Smooth muscle cell (in vitro differentiated cells): Measurements from ENCODE around the gene KCNJ8. TPM values are rescaled to one million over a fixed set of nuclear protein-coding genes. Genes with fewer than 3 reads are reported as not detected.

ENCODE experiments used
- DNase-seq: peaks from one replicate; lab custom pipeline; 2025; ENCODE audit not compliant: unreplicated experiment; lab: John Stamatoyannopoulos, UW
- H2AFZ ChIP-seq: fragments of 200-600 bp; sonication (generic); 2 replicates; pipeline ENCODE4 v1.6.0; 2016; ENCODE audit warnings: antibody characterized with exemption, low read depth, mild to moderate bottlenecking
- H3F3A ChIP-seq: fragments of 200-600 bp; sonication (generic); 2 replicates; pipeline ENCODE4 v1.6.0; 2017; ENCODE audit warnings: antibody characterized with exemption, low read depth
- H3K27ac ChIP-seq: fragments of 200-600 bp; sonication (generic); 2 replicates; pipeline ENCODE4 v1.5.1; 2016; ENCODE audit warnings: low read depth, mild to moderate bottlenecking
- H3K27me3 ChIP-seq: fragments of 200-600 bp; sonication (generic); 2 replicates; pipeline ENCODE4 v1.6.1; 2016; ENCODE audit warnings: low read depth, mild to moderate bottlenecking
- H3K36me3 ChIP-seq: fragments of 200-600 bp; sonication (generic); 2 replicates; pipeline ENCODE4 v1.5.1; 2016; ENCODE audit warnings: low read depth
- H3K4me1 ChIP-seq: fragments of 200-600 bp; sonication (generic); 2 replicates; pipeline ENCODE4 v1.5.1; 2016; ENCODE audit warnings: low read depth
- H3K4me2 ChIP-seq: fragments of 200-600 bp; sonication (generic); 2 replicates; pipeline ENCODE4 v1.6.0; 2016; ENCODE audit warnings: mild to moderate bottlenecking
- H3K4me3 ChIP-seq: fragments of 200-600 bp; sonication (generic); 2 replicates; pipeline ENCODE4 v1.5.1; 2016; ENCODE audit warnings: mild to moderate bottlenecking
- H3K79me2 ChIP-seq: fragments of 200-600 bp; sonication (generic); 2 replicates; pipeline ENCODE4 v1.6.0; 2016; ENCODE audit warnings: low read depth, mild to moderate bottlenecking
- H3K9ac ChIP-seq: fragments of 200-600 bp; sonication (generic); 2 replicates; pipeline ENCODE4 v1.6.0; 2016; ENCODE audit warnings: low read depth
- H3K9me3 ChIP-seq: fragments of 200-600 bp; sonication (generic); replicated peaks from 2 replicates; pipeline ENCODE4 v1.5.1; 2016; ENCODE audit warnings: low read depth
- H4K20me1 ChIP-seq: fragments of 200-600 bp; sonication (generic); 2 replicates; pipeline ENCODE4 v1.6.0; 2016; ENCODE audit warnings: low read depth
- CTCF ChIP-seq: fragments of 200-600 bp; sonication (generic); IDR thresholded peaks from 2 replicates; pipeline ENCODE4 v1.5.1; 2017; ENCODE audit warnings: borderline replicate concordance, mild to moderate bottlenecking, antibody characterized with exemption; ENCODE audit not compliant: insufficient read depth, poor library complexity, severe bottlenecking
- WGBS: methylation state at CpG from one replicate; pipeline ENCODE4 v1.1.7; 2016; ENCODE audit warnings: low lambda C conversion rate; 5-methylcytosine and 5-hydroxymethylcytosine counted together
- polyA plus RNA-seq: library from polyadenylated mRNA; unstranded; fragments of >200 nt; fragmentation: Nextera tagmentation; extraction: Ambion mirVana; gene quantifications from 2 replicates; pipeline ENCODE4 v1.2.1, GENCODE V29; 2016
- total RNA-seq: library from RNA; depleted of rRNA; stranded (reverse); fragments of >200 nt; gene quantifications from 2 replicates; pipeline ENCODE4 v1.2.3, GENCODE V29; 2014

The KCNJ8 gene
- total and polyA plus RNA-seq, 2 experiments from 2014 or later = not detected

- TF ChIP-seq CTCF = no peak
- DNase-seq = no peak
- Histone ChIP-seq H3F3A (no peaks in the 10 kb centered on the region), H3K4me1 (peaks cover 11% of the 10 kb centered on the region), H3K9me3 (no peaks in the 10 kb centered on the region), H3K4me3 (no peak overlapping the region), H3K4me2 (no peak overlapping the region), H3K36me3 (no peaks in the 10 kb centered on the region), H3K27ac (no peak overlapping the region), H3K27me3 (peaks cover 13% of the 10 kb centered on the region), H3K79me2 (no peaks in the 10 kb centered on the region), H3K9ac (no peak overlapping the region), H2AFZ (no peak overlapping the region), H4K20me1 (no peaks in the 10 kb centered on the region)
- WGBS = 73% methylated on average over 2 of the region's 2 CpGs
Measured at GRCh38 chr12:21769307-21769706, 5.2 kb downstream of the KCNJ8 start.

- Histone ChIP-seq H4K20me1 (no peaks in the 10 kb centered on the region), H3K27ac (no peak overlapping the region), H3K4me1 (no peaks in the 10 kb centered on the region), H3K36me3 (no peaks in the 10 kb centered on the region), H2AFZ (no peak overlapping the region), H3F3A (no peaks in the 10 kb centered on the region), H3K79me2 (no peaks in the 10 kb centered on the region), H3K4me2 (no peak overlapping the region), H3K9ac (no peak overlapping the region), H3K4me3 (no peak overlapping the region), H3K27me3 (no peaks in the 10 kb centered on the region), H3K9me3 (no peaks in the 10 kb centered on the region)
- TF ChIP-seq CTCF = no peak
- no peak for DNase-seq
- 91% methylated on average over 2 of the region's 2 CpGs for WGBS
Measured at GRCh38 chr12:21766403-21766802, 8.1 kb downstream of the KCNJ8 start.

- 89% methylated on average over 4 of the region's 4 CpGs for WGBS
- H3K9me3 ChIP-seq = no peaks in the 10 kb centered on the region
Measured at GRCh38 chr12:21764950-21765349, 9.6 kb downstream of the KCNJ8 start.

More at GRCh38 chr12:21764950-21765349, 9.6 kb downstream of the KCNJ8 start:
- H2AFZ ChIP-seq = no peak overlapping the region
- no peaks in the 10 kb centered on the region for H3F3A ChIP-seq
- H3K27ac ChIP-seq = no peak overlapping the region
- no peaks in the 10 kb centered on the region for H3K36me3 ChIP-seq
- no peaks in the 10 kb centered on the region for H3K4me1 ChIP-seq
- H3K4me2 ChIP-seq = no peak overlapping the region
- H4K20me1 ChIP-seq = no peaks in the 10 kb centered on the region
- H3K4me3 ChIP-seq = no peak overlapping the region
- H3K9ac ChIP-seq = no peak overlapping the region
- no peak for DNase-seq
- no peaks in the 10 kb centered on the region for H3K79me2 ChIP-seq
- no peak for TF ChIP-seq CTCF
- H3K27me3 ChIP-seq = no peaks in the 10 kb centered on the region
